NCI-H2171 (cell line): ENCODE data around the gene SCN10A.

Experiments
- DNase-seq: peaks from one replicate; lab custom pipeline; 2025; lab: John Stamatoyannopoulos, UW

The SCN10A gene

GRCh38 chr3:38773528-38773927, 42.5 kb downstream of the SCN10A start:
- no peak for DNase-seq

DNA sequence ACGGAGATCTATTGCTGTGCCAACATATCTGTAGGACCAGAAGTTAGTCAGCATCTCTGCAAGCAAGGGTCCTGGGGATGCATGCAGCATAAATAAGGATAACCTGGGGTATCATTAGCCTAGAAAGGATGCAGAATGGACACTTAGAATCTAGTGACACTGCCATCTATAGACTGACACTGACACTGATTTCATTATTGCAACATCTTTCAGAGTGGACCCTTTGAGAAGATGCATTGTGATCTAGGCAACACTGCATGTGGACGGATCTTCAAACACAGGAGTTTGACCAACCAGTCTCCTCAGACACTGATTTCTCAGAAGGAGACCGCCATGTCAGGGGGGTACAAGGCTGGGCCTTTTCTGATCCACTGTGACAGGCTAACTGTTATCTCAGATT, 52.4 kb downstream of the SCN10A start:
- DNase-seq: no peak

- DNase-seq: no peak
Measured at GRCh38 chr3:38758557-38758956, 57.5 kb downstream of the SCN10A start.

GRCh38 chr3:38757721-38758120, 58.3 kb downstream of the SCN10A start:
- DNase-seq: no peak

- DNase-seq: no peak
Measured at GRCh38 chr3:38756892-38757291, 59.1 kb downstream of the SCN10A start.

GRCh38 chr3:38755130-38755529, 60.9 kb downstream of the SCN10A start:
- no peak for DNase-seq

DNA sequence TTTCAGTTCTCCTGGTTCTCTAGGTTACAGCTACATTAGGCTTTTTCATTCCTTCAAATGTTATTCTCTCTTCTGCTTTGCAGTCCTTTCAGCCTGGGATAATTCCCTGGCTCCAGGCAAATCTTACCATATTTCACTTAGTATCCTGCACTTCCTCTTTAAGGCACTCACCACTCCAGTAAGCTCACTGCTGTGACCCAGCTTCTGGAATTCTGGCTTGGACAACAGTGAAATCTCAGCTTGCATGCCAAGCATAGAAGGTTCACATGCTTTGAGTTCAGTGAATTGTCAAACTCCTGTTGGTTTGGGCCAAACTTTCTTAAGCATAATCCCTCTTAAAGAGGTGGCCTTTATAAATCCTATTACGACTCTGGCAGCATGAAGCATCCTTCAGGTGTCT, 69.4 kb downstream of the SCN10A start:
- DNase-seq: no peak

DNA sequence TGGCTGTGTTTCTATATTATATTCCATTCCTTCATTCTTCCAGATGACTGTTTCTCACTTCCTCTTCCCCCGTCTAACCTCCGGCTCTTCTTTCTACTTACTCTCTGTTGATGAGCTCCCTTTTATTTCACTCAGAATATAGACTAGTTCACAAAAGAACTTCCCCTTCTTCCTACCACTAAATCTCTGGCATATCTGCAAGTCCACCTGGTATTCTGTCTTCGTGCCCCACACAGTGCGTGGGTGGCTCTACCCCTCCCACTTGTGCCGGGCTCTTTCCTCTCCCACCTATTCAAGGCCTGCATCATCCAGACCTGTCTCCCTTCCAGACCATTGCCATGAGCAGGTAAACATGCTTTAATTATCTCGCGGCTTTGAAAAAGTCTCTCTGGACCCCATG, 73.0 kb downstream of the SCN10A start:
- DNase-seq: no peak

- DNase-seq: no peak
Measured at GRCh38 chr3:38742550-38742949, 73.5 kb downstream of the SCN10A start.

- DNase-seq: no peak
Measured at GRCh38 chr3:38740537-38740936, 75.5 kb downstream of the SCN10A start.

DNA sequence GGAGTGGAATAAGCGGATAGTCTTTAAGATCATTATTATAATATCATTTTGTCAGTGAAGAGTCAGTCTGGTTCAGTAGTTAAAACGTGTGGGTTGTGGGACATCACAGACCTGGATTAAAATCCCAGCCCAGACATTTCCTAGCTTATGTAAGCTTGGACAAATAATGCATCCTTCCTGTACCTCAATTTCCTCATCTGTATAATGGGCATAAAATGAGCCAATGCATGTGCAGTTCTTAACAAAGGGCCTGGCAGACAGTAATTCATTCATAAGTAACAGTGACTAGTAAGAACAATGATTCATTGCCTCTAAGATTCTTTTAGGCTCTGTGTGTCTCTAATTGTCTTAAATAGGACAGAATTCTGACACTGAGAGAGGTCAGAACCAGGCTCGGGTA, 76.1 kb downstream of the SCN10A start:
- DNase-seq: no peak

DNA sequence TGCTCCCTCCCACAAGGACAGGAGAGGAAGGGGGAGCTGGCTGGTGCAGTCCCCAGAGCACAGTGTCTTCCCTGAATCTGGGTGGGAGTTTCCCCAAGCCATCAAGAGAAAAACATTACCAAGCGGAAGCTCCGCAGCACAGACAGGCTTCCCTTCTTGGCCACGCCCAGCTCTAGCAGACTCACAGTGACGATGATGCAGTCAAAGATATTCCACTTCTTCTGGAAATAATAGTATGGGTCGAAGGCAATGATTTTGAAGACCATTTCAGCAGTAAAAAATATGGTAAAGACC, 76.7 kb downstream of the SCN10A start:
- DNase-seq: no peak

DNA sequence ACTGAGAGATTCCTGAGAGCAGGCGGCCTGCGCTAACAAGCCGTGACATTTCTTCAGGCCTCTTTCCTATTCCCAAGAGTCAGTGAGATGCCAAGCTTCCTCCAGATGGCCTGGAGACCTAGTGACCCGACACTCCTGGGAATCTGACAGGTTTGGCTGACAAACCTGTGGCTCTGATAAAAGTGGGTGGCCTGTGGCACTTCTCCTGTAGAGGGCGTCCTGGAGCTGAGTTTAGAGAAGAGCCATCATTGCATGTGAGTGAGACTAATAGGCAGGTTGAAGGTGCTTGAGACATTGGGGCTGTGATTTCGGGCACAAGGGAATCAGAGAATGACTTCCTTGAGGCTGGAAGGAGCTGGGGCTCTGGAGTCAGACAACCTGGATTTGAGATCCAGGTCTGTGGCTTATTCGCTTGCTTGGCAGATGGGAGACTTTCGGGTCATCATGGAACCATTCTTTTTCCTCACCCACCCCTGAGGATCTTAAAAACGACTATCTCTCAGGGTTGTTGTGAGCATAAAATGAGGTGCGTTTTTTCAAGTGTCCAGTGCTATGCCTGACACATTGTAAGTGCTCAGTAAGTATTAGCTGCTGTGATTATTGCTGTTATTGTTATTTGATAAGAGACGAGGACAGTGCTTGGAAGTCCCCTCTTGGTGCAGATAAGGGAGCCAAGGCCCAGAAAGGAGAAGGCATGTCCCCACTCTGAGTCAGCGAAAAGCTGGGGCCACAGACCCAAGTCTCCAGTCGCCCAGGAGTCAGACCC, 77.2 kb downstream of the SCN10A start:
- DNase-seq: no peak

- no peak for DNase-seq
Measured at GRCh38 chr3:38731522-38731921, 84.5 kb downstream of the SCN10A start.

DNA sequence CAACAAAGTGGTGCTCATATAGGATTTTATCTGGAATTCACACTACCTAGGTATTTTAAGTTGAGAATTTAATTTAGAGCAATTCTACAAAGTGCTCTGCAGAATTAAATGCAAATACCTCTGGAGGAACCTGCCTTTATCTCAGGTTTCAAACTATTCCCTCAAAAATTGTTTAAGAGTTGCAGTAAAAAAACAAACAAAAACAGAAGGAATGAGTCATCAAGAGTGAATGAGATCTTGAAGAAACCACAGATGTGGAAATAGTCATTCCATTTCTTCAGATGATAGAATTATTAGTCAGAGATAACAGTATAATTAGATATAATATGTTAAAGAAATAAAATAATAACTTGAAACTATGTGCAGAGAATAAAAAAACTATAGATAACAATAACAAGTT, 85.7 kb downstream of the SCN10A start:
- DNase-seq: no peak

DNA sequence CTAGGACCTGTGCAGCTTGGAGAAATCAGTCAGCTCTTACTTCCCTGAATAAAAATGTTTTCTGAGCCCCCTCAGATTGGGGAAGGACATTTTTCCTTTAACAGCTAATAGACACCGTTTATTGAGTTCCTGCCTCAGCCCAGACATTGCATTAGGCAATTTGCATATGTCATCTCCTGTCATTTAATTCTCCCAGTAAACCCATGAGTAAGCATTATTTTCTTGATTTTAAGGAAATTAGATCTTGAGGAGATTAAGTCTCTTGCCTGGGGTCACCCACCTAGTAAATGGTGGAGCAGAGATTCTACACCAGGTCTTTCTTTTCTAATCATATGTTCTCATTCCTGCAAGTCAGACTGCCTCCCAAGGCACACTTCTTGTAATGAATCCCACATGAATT, 88.0 kb downstream of the SCN10A start:
- DNase-seq: no peak

- DNase-seq: no peak
Measured at GRCh38 chr3:38726751-38727150, 89.3 kb downstream of the SCN10A start.

DNA sequence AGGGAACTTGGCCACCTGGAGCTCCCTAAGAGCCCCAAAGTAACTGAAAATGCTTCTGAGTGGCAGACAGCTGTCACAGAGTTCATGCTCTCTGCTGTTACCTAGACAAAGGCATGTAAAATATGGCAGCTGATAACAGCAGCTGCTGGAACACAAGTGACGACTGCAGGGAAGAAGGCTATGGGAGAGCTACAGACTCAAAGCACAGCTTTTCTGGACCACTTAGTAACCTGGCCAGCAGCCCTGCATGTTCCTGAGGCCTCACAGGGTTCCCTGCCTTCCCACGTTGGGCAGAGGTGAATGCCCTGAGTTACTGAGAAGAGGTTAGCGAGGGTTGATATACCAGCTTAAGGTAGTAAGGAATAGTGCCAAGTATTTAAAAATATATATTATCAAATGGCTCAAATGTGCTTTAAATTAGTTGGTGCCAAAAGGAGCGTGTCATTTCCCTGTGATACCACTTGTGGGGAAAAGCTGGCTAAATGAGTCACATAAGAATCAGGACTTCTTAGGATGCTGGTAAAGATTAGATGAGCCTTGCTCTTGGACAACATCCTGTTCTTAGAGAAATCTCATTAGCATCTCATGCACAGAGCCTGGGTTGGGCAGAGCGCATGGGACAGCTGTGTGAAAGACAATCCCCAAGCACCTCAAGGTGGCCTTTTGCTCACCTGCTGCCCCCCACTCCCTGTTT, 90.1 kb downstream of the SCN10A start:
- DNase-seq: no peak

- DNase-seq: no peak
Measured at GRCh38 chr3:38724392-38724736, 91.7 kb downstream of the SCN10A start.

- DNase-seq: no peak
Measured at GRCh38 chr3:38723569-38724391, 92.2 kb downstream of the SCN10A start.

- no peak for DNase-seq
Measured at GRCh38 chr3:38722781-38723568, 93.0 kb downstream of the SCN10A start.

DNA sequence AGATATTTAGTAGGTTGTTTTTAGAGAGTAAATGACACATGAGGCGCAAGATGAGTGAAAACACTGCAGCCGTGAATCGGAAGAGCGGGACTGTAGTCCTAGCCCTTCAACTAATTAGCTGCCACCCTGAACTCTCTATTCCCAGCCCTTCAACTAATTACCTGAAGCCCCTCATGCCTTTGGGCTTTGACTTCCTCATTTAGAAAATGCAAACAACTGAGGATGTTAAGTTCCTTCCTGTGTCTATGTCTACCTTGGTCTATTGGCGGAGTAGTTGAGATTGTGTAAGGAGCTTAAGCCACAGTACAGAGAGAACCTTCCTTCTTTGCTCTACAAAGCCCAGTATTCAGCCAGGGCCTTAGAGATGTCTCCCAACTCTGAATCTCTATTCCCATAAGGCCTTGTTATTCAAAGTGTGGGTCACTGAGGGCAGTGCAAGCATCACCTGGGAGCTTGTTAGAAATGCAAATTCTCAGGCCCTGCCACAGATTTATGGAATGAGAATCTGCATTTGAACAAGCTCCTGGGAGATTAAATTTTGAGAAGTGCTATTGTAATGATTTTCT, 94.7 kb downstream of the SCN10A start:
- DNase-seq: no peak
